ENCODE results near the gene PRKAG2. TPM values are rescaled to one million over a fixed set of nuclear protein-coding genes. Genes with fewer than 3 reads are reported as not detected.

The PRKAG2 gene
- total and polyA plus RNA-seq, 2 of the 8 experiments (the other 6 are each of a cell fraction or from before 2014, with no cell fraction given), result 7.5 to 18.1 TPM

DNA sequence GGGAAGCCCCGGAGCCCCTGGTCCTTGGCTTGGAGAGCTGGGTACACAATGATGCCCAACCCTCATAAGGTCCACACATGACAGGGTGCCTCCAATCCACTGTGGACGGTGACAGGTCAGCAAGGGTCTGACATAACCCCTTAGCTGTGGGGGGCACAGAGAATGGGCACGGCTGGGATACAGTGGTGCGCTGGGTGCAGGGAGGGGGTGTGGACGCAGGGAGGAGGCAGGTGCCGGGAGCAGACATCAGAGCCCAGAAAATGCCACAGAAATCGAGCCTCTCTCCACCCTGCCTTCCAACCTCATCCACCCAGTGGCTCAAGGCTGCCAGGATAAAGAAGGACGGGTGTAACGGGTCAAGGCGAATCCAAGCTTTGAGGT lies 179.4 kb downstream of the PRKAG2 start:
- H2BK12ac ChIP-seq (ENCODE audit: low read depth, low read length), result 0 out of 2 replicates have a peak overlapping the region, but pooled peaks have one; percentile 10
- no peak overlapping the region for H3K14ac ChIP-seq (ENCODE audit: insufficient read length)
- no peak overlapping the region for H3K56ac ChIP-seq (replicated peaks; ENCODE audit: insufficient read length, low read depth, low read length)
- H3K9me3 ChIP-seq (ENCODE audit: insufficient read depth in 2 of 2, low read depth in 1 of 2, low read length in 1 of 2), result no peaks in the 10 kb centered on the region
- ChIA-PET POLR2A (ENCODE audit: partially characterized antibody) (no interaction called here), CTCF (ENCODE audit: partially characterized antibody) (interaction anchor here (0.9 to 4.3 kb wide), 17 partner anchors 9 to 139 kb away, joined by 3 to 43 read pairs (median 4); no protein-coding TSS in a partner anchor)
- H3K27ac ChIP-seq (ENCODE audit: low read depth, low read length), result no peak overlapping the region
- H3K79me1 ChIP-seq (ENCODE audit: low read depth, low read length), result no peaks in the 10 kb centered on the region
- H4K20me1 ChIP-seq (replicated peaks in 1 of 2; ENCODE audit: control insufficient read depth in 1 of 2, insufficient read depth in 2 of 2, low read length in 2 of 2), result no peaks in the 10 kb centered on the region
- H3K23ac ChIP-seq (ENCODE audit: insufficient read length), result no peak overlapping the region
- no peaks in the 10 kb centered on the region for H3K23me2 ChIP-seq (ENCODE audit: low read depth, low read length)
- H3K4me3 ChIP-seq (ENCODE audit: extremely low read depth in 1 of 4, insufficient read depth in 2 of 4, low read depth in 3 of 4, low read length in 4 of 4), result no peak overlapping the region
- H3K27me3 ChIP-seq (replicated peaks in 1 of 4; ENCODE audit: control insufficient read depth in 3 of 4, extremely low read depth in 1 of 4, insufficient read depth in 3 of 4, low read length in 3 of 4), result no peaks in the 10 kb centered on the region
- H3K79me2 ChIP-seq (ENCODE audit: control insufficient read depth in 1 of 2, insufficient read depth in 2 of 2, low read length in 2 of 2), result no peaks in the 10 kb centered on the region
- peak overlapping the region; percentile 60 for H4K91ac ChIP-seq (replicated peaks; ENCODE audit: insufficient read length, low read length)
- no peak overlapping the region for H2BK120ac ChIP-seq (replicated peaks; ENCODE audit: low read depth, low read length)
- 0 out of 2 replicates have a peak overlapping the region, but pooled peaks have one; percentile 11 for H2AK5ac ChIP-seq (ENCODE audit: low read depth, low read length)
- H2BK20ac ChIP-seq (ENCODE audit: low read length), result no peak overlapping the region
- 87% methylated on average over 10 of the region's 10 CpGs; no CpG with 5 or more reads in 1 of the 2 experiments for WGBS, 2 experiments (ENCODE audit: extremely low coverage in 1 of 2, insufficient coverage in 1 of 2, insufficient read length in 1 of 2, insufficient replicate concordance in 2 of 2, low coverage in 1 of 2, low lambda C conversion rate in 2 of 2, missing lambda C conversion rate in 1 of 2)
- DNase-seq (ENCODE audit: low read depth in 1 of 2, low spot score in 2 of 2) (no peak), FAIRE-seq (no peak)
- H3K36me3 ChIP-seq (ENCODE audit: control insufficient read depth in 2 of 4, insufficient read depth in 4 of 4, low read length in 3 of 4), result no peaks in the 10 kb centered on the region
- H2BK5ac ChIP-seq (ENCODE audit: low read depth, low read length), result no peak overlapping the region
- H4K8ac ChIP-seq (ENCODE audit: extremely low read depth, insufficient read depth, low read length), result no peak overlapping the region
- H2BK15ac ChIP-seq (ENCODE audit: low read length), result no peak overlapping the region
- H2AFZ ChIP-seq (ENCODE audit: low read length), result no peak overlapping the region
- no peak overlapping the region for H3K18ac ChIP-seq (ENCODE audit: extremely low read depth, low read length)
- H3K9ac ChIP-seq (replicated peaks in 1 of 4; ENCODE audit: extremely low read depth in 1 of 4, low read depth in 3 of 4, low read length in 3 of 4), result no peak overlapping the region
- H3K4ac ChIP-seq (replicated peaks; ENCODE audit: insufficient read length, low read depth, low read length), result no peak overlapping the region
- H3K4me2 ChIP-seq (ENCODE audit: insufficient read depth in 1 of 2, low read depth in 2 of 2, low read length in 2 of 2), result no peak overlapping the region
- peaks cover 0 to 15% (median 11%) of the 10 kb centered on the region in 4 experiments; a peak in 6 of 7 replicates for H3K4me1 ChIP-seq (replicated peaks in 1 of 4; ENCODE audit: control insufficient read depth in 3 of 4, insufficient read depth in 4 of 4, low read length in 3 of 4)
- no peak overlapping the region for H4K5ac ChIP-seq (ENCODE audit: insufficient read length, low read depth, low read length)
- TF ChIP-seq SUZ12 (IDR thresholded peaks at IDR 0.05; ENCODE audit: low read length) (no peak), FOSL1 (IDR thresholded peaks at IDR 0.05; ENCODE audit: insufficient read depth, low read depth, low read length) (no peak), ASH2L (IDR thresholded peaks at IDR 0.05; ENCODE audit: low read length) (no peak), KDM4A (IDR thresholded peaks at IDR 0.05; ENCODE audit: low read depth, low read length, severe bottlenecking) (no peak), RNF2 (IDR thresholded peaks at IDR 0.05; ENCODE audit: borderline replicate concordance, low read depth, low read length, missing control alignments, poor library complexity, severe bottlenecking) (no peak), RAD21 (IDR thresholded peaks at IDR 0.05 in 1 of 2, conservative IDR thresholded peaks at IDR 0.05 in 1 of 2; ENCODE audit: low read depth in 2 of 2, low read length in 2 of 2) (no peak), SRF (IDR thresholded peaks at IDR 0.05; ENCODE audit: low read depth, low read length) (no peak), POLR2A (IDR thresholded peaks at IDR 0.05; ENCODE audit: control extremely low read depth in 1 of 2, low read depth in 2 of 2, low read length in 2 of 2) (no peak), POLR2AphosphoS5 (IDR thresholded peaks at IDR 0.05; ENCODE audit: low read depth, low read length) (no peak), SIN3A (conservative IDR thresholded peaks at IDR 0.05 in 1 of 2, IDR thresholded peaks at IDR 0.05 in 1 of 2; ENCODE audit: low read depth in 1 of 2, low read length in 2 of 2) (no peak), NRF1 (IDR thresholded peaks at IDR 0.05; ENCODE audit: low read depth, low read length) (no peak), PHF8 (conservative IDR thresholded peaks at IDR 0.05; ENCODE audit: low read depth, low read length) (no peak), SIRT6 (IDR thresholded peaks at IDR 0.05; ENCODE audit: low read length) (no peak), EZH2 (IDR thresholded peaks at IDR 0.05; ENCODE audit: low read depth, low read length, severe bottlenecking) (no peak)

All from H1 (cell line).